ENCODE data around the gene JAK2. TPM values are rescaled to one million over a fixed set of nuclear protein-coding genes. Genes with fewer than 3 reads are reported as not detected.

Gene JAK2
- polyA plus RNA-seq, 1 donor (not counting 4 experiments of a cell fraction or from before 2014, with no cell fraction given), result 5.4 TPM

DNA sequence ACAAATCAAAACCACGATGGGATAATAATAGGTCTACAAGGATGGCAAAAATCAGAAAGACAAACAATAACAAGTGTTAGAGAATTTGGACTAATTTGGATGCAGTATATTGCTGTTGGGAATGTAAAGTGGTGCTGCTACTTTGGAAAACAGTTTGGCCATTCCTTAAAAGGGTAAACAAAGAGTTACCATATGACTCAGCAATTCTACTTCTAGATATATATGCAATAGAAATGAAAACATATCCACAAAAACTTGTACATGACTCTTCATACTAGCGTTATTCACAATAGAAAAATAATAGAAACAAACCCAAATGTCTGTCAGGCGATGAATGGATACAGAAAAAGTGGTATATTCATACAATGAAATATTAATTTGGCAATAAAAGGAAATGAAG is 58.3 kb downstream of the JAK2 start:
- FAIRE-seq, result no peak
- Histone ChIP-seq H3K27me3 (ENCODE audit: control insufficient read depth, extremely low read depth, insufficient read depth, low read length) (no peaks in the 10 kb centered on the region), H4K20me1 (ENCODE audit: control insufficient read depth, extremely low read depth, insufficient read depth, low read length) (no peaks in the 10 kb centered on the region), H3K4me3 (ENCODE audit: control insufficient read depth in 2 of 3, extremely low read depth in 1 of 3, insufficient read depth in 2 of 3, low read depth in 1 of 3, low read length in 3 of 3) (no peak overlapping the region), H3K4me2 (ENCODE audit: control insufficient read depth, extremely low read depth, insufficient read depth, low read depth, low read length) (no peak overlapping the region), H3K9me1 (ENCODE audit: control insufficient read depth, extremely low read depth, insufficient read depth, low read length) (no peaks in the 10 kb centered on the region), H3K9me3 (ENCODE audit: control insufficient read depth, low read depth, low read length) (no peaks in the 10 kb centered on the region), H3K9ac (ENCODE audit: control insufficient read depth, extremely low read depth, insufficient read depth, low read length) (no peak overlapping the region), H2AFZ (ENCODE audit: control insufficient read depth, low read length) (no peak overlapping the region), H3K79me2 (ENCODE audit: control insufficient read depth, insufficient read depth, low read length) (no peaks in the 10 kb centered on the region), H3K36me3 (ENCODE audit: control insufficient read depth in 2 of 2, extremely low read depth in 1 of 2, insufficient read depth in 2 of 2, low read length in 2 of 2) (no peaks in the 10 kb centered on the region), H3K4me1 (ENCODE audit: control insufficient read depth, extremely low read depth, insufficient read depth, low read length) (no peaks in the 10 kb centered on the region), H3K27ac (ENCODE audit: control insufficient read depth, insufficient read depth, low read length) (no peak overlapping the region)
- no peak for DNase-seq (ENCODE audit: low read depth, low spot score)
- TF ChIP-seq EZH2 (IDR thresholded peaks at IDR 0.05; ENCODE audit: low read length), result no peak
- TF ChIP-seq, protein P1, sequence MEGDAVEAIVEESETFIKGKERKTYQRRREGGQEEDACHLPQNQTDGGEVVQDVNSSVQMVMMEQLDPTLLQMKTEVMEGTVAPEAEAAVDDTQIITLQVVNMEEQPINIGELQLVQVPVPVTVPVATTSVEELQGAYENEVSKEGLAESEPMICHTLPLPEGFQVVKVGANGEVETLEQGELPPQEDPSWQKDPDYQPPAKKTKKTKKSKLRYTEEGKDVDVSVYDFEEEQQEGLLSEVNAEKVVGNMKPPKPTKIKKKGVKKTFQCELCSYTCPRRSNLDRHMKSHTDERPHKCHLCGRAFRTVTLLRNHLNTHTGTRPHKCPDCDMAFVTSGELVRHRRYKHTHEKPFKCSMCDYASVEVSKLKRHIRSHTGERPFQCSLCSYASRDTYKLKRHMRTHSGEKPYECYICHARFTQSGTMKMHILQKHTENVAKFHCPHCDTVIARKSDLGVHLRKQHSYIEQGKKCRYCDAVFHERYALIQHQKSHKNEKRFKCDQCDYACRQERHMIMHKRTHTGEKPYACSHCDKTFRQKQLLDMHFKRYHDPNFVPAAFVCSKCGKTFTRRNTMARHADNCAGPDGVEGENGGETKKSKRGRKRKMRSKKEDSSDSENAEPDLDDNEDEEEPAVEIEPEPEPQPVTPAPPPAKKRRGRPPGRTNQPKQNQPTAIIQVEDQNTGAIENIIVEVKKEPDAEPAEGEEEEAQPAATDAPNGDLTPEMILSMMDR (optimal IDR thresholded peaks at IDR 0.05 in 1 of 3, IDR thresholded peaks at IDR 0.05 in 1 of 3, conservative IDR thresholded peaks at IDR 0.05 in 1 of 3; ENCODE audit: extremely low read depth in 1 of 3, insufficient read depth in 2 of 3, low read length in 3 of 3), result no peak
- dilution Hi-C loops (cut with MboI; ENCODE audit: extremely low pct_ligation_motif_present, low sequenced_read_pairs), result no loop called here

DNA sequence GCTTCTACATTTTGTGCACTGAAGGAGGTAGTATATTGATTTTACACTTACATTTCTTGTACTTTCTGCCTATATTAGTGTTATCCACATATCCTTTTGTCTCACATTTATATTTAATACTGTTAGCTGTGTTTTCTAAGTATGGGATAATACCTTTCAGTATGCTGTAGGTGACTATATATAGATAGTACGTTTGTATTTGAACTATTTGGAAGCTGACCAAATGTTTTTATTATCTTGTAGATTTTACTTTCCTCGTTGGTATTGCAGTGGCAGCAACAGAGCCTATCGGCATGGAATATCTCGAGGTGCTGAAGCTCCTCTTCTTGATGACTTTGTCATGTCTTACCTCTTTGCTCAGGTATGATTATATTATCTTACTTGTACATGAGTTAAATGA is 59.1 kb downstream of the JAK2 start:
- H3K9ac ChIP-seq (ENCODE audit: control insufficient read depth, extremely low read depth, insufficient read depth, low read length), result no peak overlapping the region

More for the DNA sequence above, 59.1 kb downstream of the JAK2 start:
- Histone ChIP-seq H3K27me3 (ENCODE audit: control insufficient read depth, extremely low read depth, insufficient read depth, low read length) (no peaks in the 10 kb centered on the region), H3K36me3 (ENCODE audit: control insufficient read depth in 2 of 2, extremely low read depth in 1 of 2, insufficient read depth in 2 of 2, low read length in 2 of 2) (no peaks in the 10 kb centered on the region), H3K9me1 (ENCODE audit: control insufficient read depth, extremely low read depth, insufficient read depth, low read length) (no peaks in the 10 kb centered on the region), H3K4me1 (ENCODE audit: control insufficient read depth, extremely low read depth, insufficient read depth, low read length) (no peaks in the 10 kb centered on the region), H3K9me3 (ENCODE audit: control insufficient read depth, low read depth, low read length) (no peaks in the 10 kb centered on the region), H4K20me1 (ENCODE audit: control insufficient read depth, extremely low read depth, insufficient read depth, low read length) (no peaks in the 10 kb centered on the region), H3K79me2 (ENCODE audit: control insufficient read depth, insufficient read depth, low read length) (no peaks in the 10 kb centered on the region), H2AFZ (ENCODE audit: control insufficient read depth, low read length) (no peak overlapping the region), H3K4me2 (ENCODE audit: control insufficient read depth, extremely low read depth, insufficient read depth, low read depth, low read length) (no peak overlapping the region), H3K27ac (ENCODE audit: control insufficient read depth, insufficient read depth, low read length) (no peak overlapping the region), H3K4me3 (ENCODE audit: control insufficient read depth in 2 of 3, extremely low read depth in 1 of 3, insufficient read depth in 2 of 3, low read depth in 1 of 3, low read length in 3 of 3) (no peak overlapping the region)
- dilution Hi-C loops (cut with MboI; ENCODE audit: extremely low pct_ligation_motif_present, low sequenced_read_pairs), result no loop called here
- FAIRE-seq (no peak), DNase-seq (ENCODE audit: low read depth, low spot score) (no peak)
- TF ChIP-seq, protein P1 (optimal IDR thresholded peaks at IDR 0.05 in 1 of 3, IDR thresholded peaks at IDR 0.05 in 1 of 3, conservative IDR thresholded peaks at IDR 0.05 in 1 of 3; ENCODE audit: extremely low read depth in 1 of 3, insufficient read depth in 2 of 3, low read length in 3 of 3), result no peak
- no peak for TF ChIP-seq EZH2 (IDR thresholded peaks at IDR 0.05; ENCODE audit: low read length)

All from keratinocyte (primary cell).